Heart left ventricle (tissue), 16 donors: ENCODE data around the gene RXFP3. TPM values are rescaled to one million over a fixed set of nuclear protein-coding genes. Genes with fewer than 3 reads are reported as not detected.
A peak's percentile ranks its signal among the peaks of the same experiment; 100 is the strongest.

Source experiments
- ATAC-seq, 4 donors: fragments of 200-7000 bp; cut with Tn5 transposase; one replicate each; pipeline ENCODE4 v1.9.1; 2020 to 2022; ENCODE audit warnings: moderate library complexity in 4 of 4, mild to moderate bottlenecking in 3 of 4, moderate number of reproducible peaks in 1 of 4
- DNase-seq, 5 donors: peaks; one replicate each; pipeline ENCODE4 v3.0.0-alpha.2; 2020
- H3K27ac ChIP-seq, 12 donors: fragments of 200-600 bp; sonication (generic) in 4 of 12; one replicate each; pipeline versions ENCODE4 v1.5.0 to v1.8.0; 2016 to 2022; ENCODE audit warnings: mild to moderate bottlenecking in 2 of 12
- H3K27me3 ChIP-seq, 9 donors: fragments of 200-600 bp; sonication (generic) in 2 of 9; one replicate each; pipeline versions ENCODE4 v1.5.1 to v1.8.0; 2016 to 2022; ENCODE audit warnings: mild to moderate bottlenecking in 3 of 9
- H3K36me3 ChIP-seq, 9 donors: fragments of 200-600 bp; sonication (generic) in 2 of 9; one replicate each; pipeline versions ENCODE4 v1.5.0 to v1.8.0; 2018 to 2022; ENCODE audit warnings: mild to moderate bottlenecking in 2 of 9
- H3K4me1 ChIP-seq, 12 donors: fragments of 200-600 bp; sonication (generic) in 4 of 12; one replicate each; pipeline versions ENCODE4 v1.5.0 to v1.8.0; 2016 to 2022; ENCODE audit warnings: mild to moderate bottlenecking in 3 of 12
- H3K4me3 ChIP-seq, 12 donors: fragments of 200-600 bp; sonication (generic) in 4 of 12; one replicate each; pipeline versions ENCODE4 v1.5.0 to v1.8.0; 2017 to 2022; ENCODE audit warnings: mild to moderate bottlenecking in 9 of 12, moderate library complexity in 4 of 12
- H3K9me3 ChIP-seq, 12 donors: fragments of 200-600 bp; sonication (generic) in 4 of 12; one replicate each; pipeline versions ENCODE4 v1.5.0 to v1.8.0; 2016 to 2022; ENCODE audit warnings: mild to moderate bottlenecking in 1 of 12
- CTCF ChIP-seq, 12 donors: fragments of 200-600 bp; sonication (generic) in 4 of 12; IDR thresholded peaks; one replicate each; pipeline versions ENCODE4 v1.5.0 to v1.8.0; 2018 to 2022; ENCODE audit warnings: antibody characterized with exemption in 12 of 12, mild to moderate bottlenecking in 5 of 12
- POLR2A ChIP-seq, 2 donors: fragments of 450-650 bp; IDR thresholded peaks; one replicate each; pipeline ENCODE4 v1.6.1; 2017; ENCODE audit warnings: antibody characterized with exemption in 2 of 2, mild to moderate bottlenecking in 2 of 2, moderate library complexity in 2 of 2
- WGBS, 4 donors: extraction: QIAGEN DNeasy Blood & Tissue Kit in 2 of 4; methylation state at CpG; one replicate each; pipeline versions ENCODE4 v1.1.5 to v1.1.7; 2013 to 2018; 5-methylcytosine and 5-hydroxymethylcytosine counted together
- intact Hi-C, 10 donors: fragments of 100-400 bp; cut with DNase I; formaldehyde crosslinking; loops; one replicate each; pipeline versions ENCODE4 v1.11.1 to v1.14.2; 2022
- polyA plus RNA-seq, 2 donors: library from polyadenylated mRNA; stranded (reverse); fragments of 200-250 nt; gene quantifications; one replicate each; pipeline ENCODE4 v1.2.3, GENCODE V29; 2013
- total RNA-seq, 9 donors: library from RNA; depleted of rRNA in 2 of 9; stranded (reverse); fragments of >200 nt in 2 of 9; fragmentation: NEBNext Ultra II Directional in 3 of 9; extraction: Animal tissue kit (Norgen Biotek cat#: 25700) in 3 of 9; gene quantifications; one replicate each; pipeline versions ENCODE4 v1.1.0 to v1.2.4, GENCODE V29; 2016 to 2023
- donor health status: ischemic (EF 13 %, LVEDD 7.1; RV severe dilation, severe dysfunction).
- donor health status: healthy with polysubstance abuse.
- donor health status: DM: no; HTN: yes; CAD: no.
- donor health status: DM: no; HTN: no; CAD: no.
- donor health status: ischemic (EF 25% LVEDD 6.9; RV normal size, moderate dysfunction).
- donor health status: ischemic (EF 25% LVEDD 5.7; RV mildly dilated, moderate dysfunction).
- donor health status: healthy.
- donor health status: DM: yes; HTN: yes; CAD: no.
- donor health status: ischemic (EF 35%, LVEDD 5.7; RV mildly dilated, moderate dysfunction).
- donor health status: nonischemic (EF 11% LVEDD 7.7; RV severe dilation, severe dysfunction).
- donor health status: DM: yes; HTN: yes; CAD: no.
- donor health status: PGD.
- donor health status: ischemic (EF 29% LVEDD 5.4; RV normal size, mild dysfunction).
- donor health status: nonischemic (EF 23%, LVEDD 6.1; RV moderate dilation, normal function).

RXFP3 gene
- total and polyA plus RNA-seq, 11 donors, result 0.03 TPM; not detected in 10

- 87 to 91% (median 88%) methylated on average over 1 of the region's 1 CpG for WGBS, 4 donors
- Histone ChIP-seq H3K9me3 (no peaks in the 10 kb centered on the region), H3K4me1 (peaks cover 0 to 9% (median 0%) of the 10 kb centered on the region in 12 donors), H3K4me3 (no peak overlapping the region), H3K36me3 (no peaks in the 10 kb centered on the region), H3K27me3 (no peaks in the 10 kb centered on the region), H3K27ac (peak overlapping the region in 2 of 12 donors; percentile 32 to 69)
- no peak for DNase-seq
- TF ChIP-seq POLR2A (IDR thresholded peaks at IDR 0.05) (no peak), CTCF (IDR thresholded peaks at IDR 0.05) (no peak)
- intact Hi-C loops, result loop anchor here in 1 of 10 donors (10.0 kb wide), 1 partner anchor 542 kb away; no protein-coding TSS in a partner anchor
- no peak for ATAC-seq
These were observed 40.1 kb downstream of the RXFP3 start for GRCh38 chr5:33976307-33976706.

- DNase-seq, result no peak
- no peak for TF ChIP-seq POLR2A (IDR thresholded peaks at IDR 0.05)
- TF ChIP-seq CTCF (IDR thresholded peaks at IDR 0.05), result no peak
- Histone ChIP-seq H3K27ac (no peak overlapping the region), H3K27me3 (no peaks in the 10 kb centered on the region), H3K36me3 (no peaks in the 10 kb centered on the region), H3K4me1 (peaks cover 0 to 9% (median 0%) of the 10 kb centered on the region in 12 donors), H3K4me3 (no peak overlapping the region), H3K9me3 (no peaks in the 10 kb centered on the region)
- intact Hi-C loops, result loop anchor here in 1 of 10 donors (10.0 kb wide), 1 partner anchor 544 kb away; no protein-coding TSS in a partner anchor
- WGBS, 4 donors, result 89 to 97% (median 95%) methylated on average over 1 of the region's 1 CpG
- no peak for ATAC-seq
These were observed 42.1 kb downstream of the RXFP3 start for GRCh38 chr5:33978306-33978705.

GRCh38 chr5:33980030-33980429, 43.8 kb downstream of the RXFP3 start:
- ATAC-seq (no peak), DNase-seq (no peak)
- no peak for TF ChIP-seq CTCF (IDR thresholded peaks at IDR 0.05)

GRCh38 chr5:33981408-33982162, 45.4 kb downstream of the RXFP3 start:
- Histone ChIP-seq H3K4me1 (peaks cover 0 to under 1% (median 0%) of the 10 kb centered on the region in 12 donors), H3K27me3 (no peaks in the 10 kb centered on the region), H3K36me3 (peaks cover 0 to 3% (median 0%) of the 10 kb centered on the region in 9 donors), H3K9me3 (no peaks in the 10 kb centered on the region), H3K4me3 (no peak overlapping the region), H3K27ac (no peak overlapping the region)
- 86 to 94% (median 89%) methylated on average over 8 of the region's 8 CpGs for WGBS, 4 donors
- DNase-seq (no peak), ATAC-seq (no peak)
- no peak for TF ChIP-seq POLR2A (IDR thresholded peaks at IDR 0.05)
- no peak for TF ChIP-seq CTCF (IDR thresholded peaks at IDR 0.05)
- intact Hi-C loops, result no loop called here

More at GRCh38 chr5:33980030-33980429, 43.8 kb downstream of the RXFP3 start:
- Histone ChIP-seq H3K36me3 (no peaks in the 10 kb centered on the region), H3K4me1 (peaks cover 0 to 5% (median 0%) of the 10 kb centered on the region in 12 donors), H3K27ac (no peak overlapping the region), H3K27me3 (no peaks in the 10 kb centered on the region), H3K9me3 (no peaks in the 10 kb centered on the region), H3K4me3 (no peak overlapping the region)
- intact Hi-C loops, result no loop called here
- 87 to 96% (median 90%) methylated on average over 3 of the region's 3 CpGs for WGBS, 4 donors
